Measurements from ENCODE around the gene GASK1A. TPM values are rescaled to one million over a fixed set of nuclear protein-coding genes. Genes with fewer than 3 reads are reported as not detected.

The GASK1A gene
- total RNA-seq, 4 donors from 2014 or later = 3.6 to 16.5 (median 7.9) TPM

DNA sequence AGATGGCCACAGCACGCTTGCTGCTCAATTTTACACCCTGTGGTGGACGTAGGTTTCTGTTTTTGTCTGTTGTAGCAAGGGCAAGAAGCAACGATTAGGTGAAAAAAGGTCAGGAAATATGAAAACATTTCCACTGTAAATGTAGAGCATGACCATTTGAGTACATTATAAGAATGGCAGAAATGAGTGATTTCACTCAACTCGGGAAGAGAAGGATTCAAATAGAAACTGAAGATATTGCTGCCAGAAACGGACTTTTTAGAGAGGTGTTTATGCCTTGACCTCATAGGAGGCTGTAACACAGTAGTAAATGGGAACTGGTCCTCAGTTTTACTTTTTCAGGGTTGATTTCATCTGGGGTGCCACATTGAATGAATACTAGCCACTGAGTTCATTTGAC, 33.1 kb upstream of the GASK1A start:
- TF ChIP-seq, protein P1, sequence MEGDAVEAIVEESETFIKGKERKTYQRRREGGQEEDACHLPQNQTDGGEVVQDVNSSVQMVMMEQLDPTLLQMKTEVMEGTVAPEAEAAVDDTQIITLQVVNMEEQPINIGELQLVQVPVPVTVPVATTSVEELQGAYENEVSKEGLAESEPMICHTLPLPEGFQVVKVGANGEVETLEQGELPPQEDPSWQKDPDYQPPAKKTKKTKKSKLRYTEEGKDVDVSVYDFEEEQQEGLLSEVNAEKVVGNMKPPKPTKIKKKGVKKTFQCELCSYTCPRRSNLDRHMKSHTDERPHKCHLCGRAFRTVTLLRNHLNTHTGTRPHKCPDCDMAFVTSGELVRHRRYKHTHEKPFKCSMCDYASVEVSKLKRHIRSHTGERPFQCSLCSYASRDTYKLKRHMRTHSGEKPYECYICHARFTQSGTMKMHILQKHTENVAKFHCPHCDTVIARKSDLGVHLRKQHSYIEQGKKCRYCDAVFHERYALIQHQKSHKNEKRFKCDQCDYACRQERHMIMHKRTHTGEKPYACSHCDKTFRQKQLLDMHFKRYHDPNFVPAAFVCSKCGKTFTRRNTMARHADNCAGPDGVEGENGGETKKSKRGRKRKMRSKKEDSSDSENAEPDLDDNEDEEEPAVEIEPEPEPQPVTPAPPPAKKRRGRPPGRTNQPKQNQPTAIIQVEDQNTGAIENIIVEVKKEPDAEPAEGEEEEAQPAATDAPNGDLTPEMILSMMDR (IDR thresholded peaks at IDR 0.05; ENCODE audit: low read depth) = no peak

DNA sequence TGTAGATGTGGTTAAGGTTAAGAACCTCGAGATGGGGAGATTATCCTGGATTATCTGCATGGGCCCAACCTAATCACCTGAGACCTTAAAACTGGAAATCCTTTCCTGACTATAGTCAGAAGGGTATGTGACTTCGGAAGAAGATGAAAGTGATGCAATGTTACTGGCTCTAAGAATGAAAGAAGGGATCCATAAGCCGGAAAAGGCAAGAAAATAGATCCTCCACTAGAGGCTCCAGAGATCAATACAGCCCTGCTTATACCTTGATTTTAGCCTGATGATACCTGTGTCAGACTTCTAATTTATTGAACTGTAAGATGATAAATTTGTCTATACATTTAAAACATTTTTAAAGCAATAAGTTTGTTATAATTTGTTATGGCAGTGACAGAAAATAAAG, 21.5 kb upstream of the GASK1A start:
- TF ChIP-seq, protein P1 (IDR thresholded peaks at IDR 0.05; ENCODE audit: low read depth) = no peak

DNA sequence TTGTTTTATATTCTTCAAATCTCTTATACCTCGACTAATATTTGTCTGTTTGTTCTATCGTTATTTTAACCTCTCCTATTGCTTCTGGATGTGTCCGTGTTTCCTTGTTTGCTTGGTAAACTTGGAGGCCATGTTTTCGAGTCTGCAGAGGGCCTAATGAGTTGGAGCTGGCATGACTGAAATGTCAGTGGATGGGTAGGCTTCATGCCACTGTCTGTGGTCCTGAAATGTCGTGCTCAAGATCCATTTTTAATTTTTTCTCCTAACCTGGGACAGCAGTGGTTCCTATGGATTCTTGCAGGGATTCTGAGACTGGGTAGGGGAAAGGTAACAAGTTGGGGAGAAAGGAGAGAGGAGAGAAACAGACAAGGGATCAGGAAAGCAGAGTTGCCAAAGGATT, 18.8 kb upstream of the GASK1A start:
- TF ChIP-seq, protein P1 (IDR thresholded peaks at IDR 0.05; ENCODE audit: low read depth) = no peak

DNA sequence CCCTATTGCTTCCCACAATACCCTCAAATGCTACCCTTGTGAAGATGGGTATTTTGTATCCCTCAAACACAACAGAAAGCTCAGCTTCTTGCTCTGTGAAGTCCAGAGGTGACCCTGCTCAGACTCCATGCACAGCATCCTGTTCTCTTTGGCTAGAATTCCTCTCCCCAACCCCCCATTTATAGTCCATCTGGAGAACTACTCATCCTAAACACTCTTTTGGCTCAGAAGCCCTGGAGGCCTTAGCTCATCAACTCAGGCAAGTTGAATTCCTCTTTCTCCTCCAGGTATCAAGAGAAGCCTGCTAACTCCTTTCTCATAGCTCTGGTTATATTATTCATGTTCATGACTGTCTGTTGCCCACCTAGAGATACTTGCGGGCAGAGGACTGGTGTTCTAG, 18.3 kb upstream of the GASK1A start:
- TF ChIP-seq, protein P1 (IDR thresholded peaks at IDR 0.05; ENCODE audit: low read depth) = no peak

DNA sequence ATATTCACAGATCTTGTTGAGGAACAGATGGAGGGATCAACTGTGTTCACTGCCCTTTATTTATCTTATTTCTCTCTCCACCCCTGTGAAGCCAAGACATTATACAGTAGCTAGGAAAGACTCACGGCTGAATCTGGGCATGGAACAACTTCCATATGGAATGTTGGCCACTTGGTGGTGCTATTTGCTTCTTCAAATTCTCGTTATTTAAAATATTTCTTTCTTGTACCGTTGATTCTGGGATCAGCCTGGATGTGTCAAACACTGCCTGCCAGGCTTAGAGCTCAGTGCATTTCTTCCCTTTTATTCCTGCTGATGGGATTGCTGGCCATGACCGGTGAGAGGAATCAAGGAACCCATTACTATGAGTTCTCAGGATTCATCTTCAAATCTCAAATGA, 17.5 kb upstream of the GASK1A start:
- TF ChIP-seq, protein P1 (IDR thresholded peaks at IDR 0.05; ENCODE audit: low read depth) = no peak

DNA sequence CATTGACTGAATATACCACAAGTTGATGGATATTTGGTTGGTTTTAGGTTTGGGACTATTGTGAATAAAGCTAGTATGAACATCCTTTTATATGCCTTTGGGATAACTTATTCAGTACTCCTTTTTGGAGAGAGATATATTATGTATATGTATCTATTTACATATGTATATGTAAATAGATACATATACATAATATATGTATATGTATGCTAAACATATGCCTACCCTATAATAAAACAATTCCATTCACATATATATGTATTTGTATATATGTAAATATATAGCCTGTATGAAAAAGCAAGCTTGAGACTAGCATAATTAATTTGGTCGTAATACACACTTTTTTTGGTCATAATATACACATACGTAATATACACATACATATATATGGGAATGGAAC, 15.8 kb upstream of the GASK1A start:
- TF ChIP-seq, protein P1 (IDR thresholded peaks at IDR 0.05; ENCODE audit: low read depth) = no peak

DNA sequence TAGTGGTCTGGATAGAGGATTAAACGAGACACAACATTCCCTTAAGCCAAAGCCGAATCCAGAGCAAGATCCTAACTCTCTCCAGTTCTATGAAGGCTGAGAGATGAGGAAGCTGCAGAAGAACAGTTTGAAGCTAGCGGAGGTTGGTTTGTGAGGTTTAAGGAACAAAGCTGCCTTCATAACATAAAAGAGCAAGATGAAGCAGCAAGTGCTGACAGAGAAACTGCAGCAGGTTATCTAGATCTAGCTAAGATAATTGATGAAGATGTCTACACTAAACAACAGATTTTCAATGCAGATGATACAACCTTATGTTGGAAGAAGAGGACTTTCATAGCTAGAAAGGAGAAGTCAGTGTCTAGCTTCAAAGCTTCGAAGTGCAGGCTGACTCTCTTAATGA, 14.8 kb upstream of the GASK1A start:
- TF ChIP-seq, protein P1 (IDR thresholded peaks at IDR 0.05; ENCODE audit: low read depth) = no peak
